NB4 (cell line): ENCODE data around the gene STIM2.

Source experiments
- POLR2A ChIP-seq: IDR thresholded peaks from 2 replicates; pipeline ENCODE4 v1.6.1; 2011; ENCODE audit warnings: mild to moderate bottlenecking; ENCODE audit not compliant: insufficient read length; ENCODE audit errors: extremely low read depth
- TF ChIP-seq, protein P1 (sequence below): IDR thresholded peaks from 2 replicates; pipeline ENCODE4 v1.6.1; 2011; ENCODE audit warnings: low read depth, low read length
- TF ChIP-seq, protein P2 (sequence below): IDR thresholded peaks from one replicate; pipeline ENCODE4 v1.5.1; 2012; ENCODE audit warnings: low read depth, low read length

DNA sequence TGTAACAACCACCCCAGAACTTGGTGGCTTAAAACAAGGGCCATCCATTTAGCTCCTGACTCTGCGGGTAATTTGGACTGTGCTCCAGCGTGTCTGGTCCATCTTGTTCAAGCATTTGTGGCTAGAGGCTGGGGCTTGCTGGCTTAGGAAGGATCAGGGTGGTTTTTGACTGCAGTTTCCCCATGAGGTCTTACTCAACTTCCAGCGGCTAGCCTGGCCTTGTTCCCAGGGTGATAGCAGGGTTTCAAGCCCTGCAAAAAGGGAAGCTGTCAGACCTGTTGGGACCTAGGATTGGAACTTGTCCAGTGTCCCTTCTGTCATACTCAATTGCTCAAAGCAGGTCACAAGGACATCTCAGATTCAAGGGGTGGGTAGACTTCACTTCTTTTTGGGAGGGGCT, 205.9 kb downstream of the STIM2 start:
- TF ChIP-seq, protein P1, sequence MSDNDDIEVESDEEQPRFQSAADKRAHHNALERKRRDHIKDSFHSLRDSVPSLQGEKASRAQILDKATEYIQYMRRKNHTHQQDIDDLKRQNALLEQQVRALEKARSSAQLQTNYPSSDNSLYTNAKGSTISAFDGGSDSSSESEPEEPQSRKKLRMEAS: no peak
- TF ChIP-seq POLR2A: no peak
- TF ChIP-seq, protein P2, sequence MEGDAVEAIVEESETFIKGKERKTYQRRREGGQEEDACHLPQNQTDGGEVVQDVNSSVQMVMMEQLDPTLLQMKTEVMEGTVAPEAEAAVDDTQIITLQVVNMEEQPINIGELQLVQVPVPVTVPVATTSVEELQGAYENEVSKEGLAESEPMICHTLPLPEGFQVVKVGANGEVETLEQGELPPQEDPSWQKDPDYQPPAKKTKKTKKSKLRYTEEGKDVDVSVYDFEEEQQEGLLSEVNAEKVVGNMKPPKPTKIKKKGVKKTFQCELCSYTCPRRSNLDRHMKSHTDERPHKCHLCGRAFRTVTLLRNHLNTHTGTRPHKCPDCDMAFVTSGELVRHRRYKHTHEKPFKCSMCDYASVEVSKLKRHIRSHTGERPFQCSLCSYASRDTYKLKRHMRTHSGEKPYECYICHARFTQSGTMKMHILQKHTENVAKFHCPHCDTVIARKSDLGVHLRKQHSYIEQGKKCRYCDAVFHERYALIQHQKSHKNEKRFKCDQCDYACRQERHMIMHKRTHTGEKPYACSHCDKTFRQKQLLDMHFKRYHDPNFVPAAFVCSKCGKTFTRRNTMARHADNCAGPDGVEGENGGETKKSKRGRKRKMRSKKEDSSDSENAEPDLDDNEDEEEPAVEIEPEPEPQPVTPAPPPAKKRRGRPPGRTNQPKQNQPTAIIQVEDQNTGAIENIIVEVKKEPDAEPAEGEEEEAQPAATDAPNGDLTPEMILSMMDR: no peak
